Neural progenitor cell (in vitro differentiated cells): ENCODE data around the gene RRM1.

Source experiments
- EZH2 ChIP-seq: fragments of 200-600 bp; sonication (generic); IDR thresholded peaks from 2 replicates; pipeline ENCODE4 v1.6.1; 2017; ENCODE audit warnings: antibody characterized with exemption, mild to moderate bottlenecking, moderate library complexity
- TF ChIP-seq, protein P1 (sequence below): fragments of 200-600 bp; sonication (generic); IDR thresholded peaks from 2 replicates; pipeline ENCODE4 v1.5.1; 2017; ENCODE audit warnings: antibody characterized with exemption, mild to moderate bottlenecking

DNA sequence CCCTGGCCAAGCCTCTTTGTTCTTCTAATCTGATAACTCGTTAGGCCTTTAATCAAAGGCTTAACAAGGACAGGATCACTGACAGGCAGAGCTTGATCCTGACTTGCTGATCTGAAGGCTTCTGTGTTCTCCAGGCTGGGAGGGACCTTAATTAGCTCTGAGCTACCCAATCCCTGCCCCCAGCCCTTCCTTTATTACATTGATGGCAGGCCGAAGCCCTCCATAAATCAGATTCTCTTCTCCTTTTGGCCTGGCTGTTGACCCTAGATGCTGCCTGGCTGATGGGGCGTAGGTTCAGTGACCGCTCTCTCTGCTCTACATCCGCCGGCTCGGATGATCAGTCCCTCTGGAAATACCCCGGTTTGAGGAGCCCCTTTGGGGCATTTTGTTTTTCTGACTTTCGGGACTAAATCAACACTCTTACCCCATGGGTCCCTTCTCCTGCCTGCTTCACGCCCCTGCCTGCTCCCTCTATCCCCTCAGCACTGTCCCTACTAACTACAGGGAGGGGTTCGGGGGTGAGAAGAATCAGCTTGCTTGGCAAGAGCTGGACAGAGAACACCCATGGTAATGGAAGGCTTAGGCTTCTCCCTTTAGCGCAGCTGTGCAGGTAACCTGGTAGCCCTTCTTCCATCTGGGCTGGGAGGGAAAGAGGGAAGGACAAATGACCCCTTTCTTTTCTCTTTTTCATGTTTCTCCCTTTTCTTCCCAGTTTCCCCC lies 10.0 kb upstream of the RRM1 start:
- TF ChIP-seq, protein P1, sequence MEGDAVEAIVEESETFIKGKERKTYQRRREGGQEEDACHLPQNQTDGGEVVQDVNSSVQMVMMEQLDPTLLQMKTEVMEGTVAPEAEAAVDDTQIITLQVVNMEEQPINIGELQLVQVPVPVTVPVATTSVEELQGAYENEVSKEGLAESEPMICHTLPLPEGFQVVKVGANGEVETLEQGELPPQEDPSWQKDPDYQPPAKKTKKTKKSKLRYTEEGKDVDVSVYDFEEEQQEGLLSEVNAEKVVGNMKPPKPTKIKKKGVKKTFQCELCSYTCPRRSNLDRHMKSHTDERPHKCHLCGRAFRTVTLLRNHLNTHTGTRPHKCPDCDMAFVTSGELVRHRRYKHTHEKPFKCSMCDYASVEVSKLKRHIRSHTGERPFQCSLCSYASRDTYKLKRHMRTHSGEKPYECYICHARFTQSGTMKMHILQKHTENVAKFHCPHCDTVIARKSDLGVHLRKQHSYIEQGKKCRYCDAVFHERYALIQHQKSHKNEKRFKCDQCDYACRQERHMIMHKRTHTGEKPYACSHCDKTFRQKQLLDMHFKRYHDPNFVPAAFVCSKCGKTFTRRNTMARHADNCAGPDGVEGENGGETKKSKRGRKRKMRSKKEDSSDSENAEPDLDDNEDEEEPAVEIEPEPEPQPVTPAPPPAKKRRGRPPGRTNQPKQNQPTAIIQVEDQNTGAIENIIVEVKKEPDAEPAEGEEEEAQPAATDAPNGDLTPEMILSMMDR: no peak
- TF ChIP-seq EZH2: no peak
